G401.6 (cell line): ENCODE results near the gene ANGPTL2.

Experiments used
- FAIRE-seq: peaks from 2 replicates; lab custom pipeline; 2012; peaks lifted over from hg19 to GRCh38; lab: Jason Lieb, UNC

ANGPTL2 gene

GRCh38 chr9:127075624-127076372 lies 46.6 kb downstream of the ANGPTL2 start:
- FAIRE-seq: no peak

GRCh38 chr9:127074561-127075548 lies 47.6 kb downstream of the ANGPTL2 start:
- no peak for FAIRE-seq

GRCh38 chr9:127067603-127068220 lies 54.7 kb downstream of the ANGPTL2 start:
- no peak for FAIRE-seq

GRCh38 chr9:127066851-127067136 lies 55.6 kb downstream of the ANGPTL2 start:
- FAIRE-seq: no peak

- FAIRE-seq: no peak
Observed at GRCh38 chr9:127066060-127066850, 56.2 kb downstream of the ANGPTL2 start.

- no peak for FAIRE-seq
Observed at GRCh38 chr9:127065592-127065991, 56.8 kb downstream of the ANGPTL2 start.

GRCh38 chr9:127064335-127064734 lies 58.1 kb downstream of the ANGPTL2 start:
- FAIRE-seq: no peak

- no peak for FAIRE-seq
Observed at GRCh38 chr9:127061411-127061810, 61.0 kb downstream of the ANGPTL2 start.

- no peak for FAIRE-seq
Observed at GRCh38 chr9:127059765-127060361, 62.6 kb downstream of the ANGPTL2 start.

GRCh38 chr9:127059030-127059429 lies 63.4 kb downstream of the ANGPTL2 start:
- no peak for FAIRE-seq

- FAIRE-seq: no peak
Observed at GRCh38 chr9:127058645-127059021, 63.8 kb downstream of the ANGPTL2 start.

- FAIRE-seq: no peak
Observed at GRCh38 chr9:127058011-127058644, 64.3 kb downstream of the ANGPTL2 start.

GRCh38 chr9:127056446-127056845 lies 66.0 kb downstream of the ANGPTL2 start:
- no peak for FAIRE-seq

GRCh38 chr9:127055745-127056402 lies 66.6 kb downstream of the ANGPTL2 start:
- no peak for FAIRE-seq

- no peak for FAIRE-seq
Observed at GRCh38 chr9:127053960-127054359, 68.5 kb downstream of the ANGPTL2 start.

GRCh38 chr9:127053057-127053821 lies 69.2 kb downstream of the ANGPTL2 start:
- no peak for FAIRE-seq

- FAIRE-seq: no peak
Observed at GRCh38 chr9:127051881-127052595, 70.4 kb downstream of the ANGPTL2 start.

GRCh38 chr9:127050591-127051001 lies 71.8 kb downstream of the ANGPTL2 start:
- no peak for FAIRE-seq

- FAIRE-seq: no peak
Observed at GRCh38 chr9:127050152-127050551, 72.3 kb downstream of the ANGPTL2 start.
